Activated T-helper 17 cell treated with anti-CD3 and anti-CD28 coated beads, Interleukin-2, amount 50 U/mL, for 72 hours (primary cell): ENCODE measurements around the gene TRPM1. TPM values are rescaled to one million over a fixed set of nuclear protein-coding genes. Genes with fewer than 3 reads are reported as not detected.

Source experiments
- ATAC-seq: fragments of 150-1000 bp; cut with Tn5 transposase; replicated peaks from 2 replicates; pipeline ENCODE4 v1.10.0; 2021; ENCODE audit warnings: mild to moderate bottlenecking, moderate library complexity
- H3K27ac Mint-ChIP-seq: one replicate; pipeline ENCODE4 v1.8.0; 2022; ENCODE audit warnings: mixed read lengths
- H3K27me3 Mint-ChIP-seq: one replicate; pipeline ENCODE4 v1.8.0; 2022; ENCODE audit warnings: mixed read lengths
- H3K36me3 Mint-ChIP-seq: one replicate; pipeline ENCODE4 v1.8.0; 2022; ENCODE audit warnings: low read depth, mild to moderate bottlenecking, mixed read lengths
- H3K4me1 Mint-ChIP-seq: one replicate; pipeline ENCODE4 v1.8.0; 2022; ENCODE audit warnings: mixed read lengths
- H3K4me3 Mint-ChIP-seq: one replicate; pipeline ENCODE4 v1.8.0; 2022; ENCODE audit warnings: mild to moderate bottlenecking, mixed read lengths
- H3K9me3 Mint-ChIP-seq: one replicate; pipeline ENCODE4 v1.8.0; 2022; ENCODE audit warnings: mixed read lengths
- total RNA-seq, 2 donors: library from RNA; stranded (reverse); gene quantifications; one replicate each; pipeline ENCODE4 v1.2.3, GENCODE V29; 2022

TRPM1 gene
- total RNA-seq = not detected

- no peaks in the 10 kb centered on the region for H3K4me1 Mint-ChIP-seq
- H3K27ac Mint-ChIP-seq = no peak within 1 kb of the TSS
- ATAC-seq = no peak
- H3K27me3 Mint-ChIP-seq = no peaks in the 10 kb centered on the region
- H3K36me3 Mint-ChIP-seq = no peaks in the 10 kb centered on the region
- H3K9me3 Mint-ChIP-seq = no peaks in the 10 kb centered on the region
- H3K4me3 Mint-ChIP-seq = no peak within 1 kb of the TSS
Observed at GRCh38 chr15:31101262-31102038, at the start of gene TRPM1. TSS of gene TRPM1 (minus strand) at chr15:31101725. CDS start at chr15:31081355, 20,370 bp downstream.

- H3K27me3 Mint-ChIP-seq = no peaks in the 10 kb centered on the region
- H3K4me3 Mint-ChIP-seq = no peak overlapping the region
- no peak overlapping the region for H3K27ac Mint-ChIP-seq
- no peaks in the 10 kb centered on the region for H3K36me3 Mint-ChIP-seq
- H3K9me3 Mint-ChIP-seq = no peaks in the 10 kb centered on the region
- no peak for ATAC-seq
- no peaks in the 10 kb centered on the region for H3K4me1 Mint-ChIP-seq
Observed at GRCh38 chr15:31150732-31151231, 49.3 kb upstream of the TRPM1 start.

- Mint-ChIP-seq H3K27ac (no peak overlapping the region), H3K4me3 (no peak overlapping the region), H3K4me1 (no peaks in the 10 kb centered on the region), H3K9me3 (no peaks in the 10 kb centered on the region), H3K36me3 (no peaks in the 10 kb centered on the region), H3K27me3 (no peaks in the 10 kb centered on the region)
- no peak for ATAC-seq
Observed at GRCh38 chr15:31149987-31150386, 48.5 kb upstream of the TRPM1 start.

GRCh38 chr15:31149088-31149505, 47.6 kb upstream of the TRPM1 start:
- Mint-ChIP-seq H3K27me3 (no peaks in the 10 kb centered on the region), H3K4me3 (no peak overlapping the region), H3K4me1 (no peaks in the 10 kb centered on the region), H3K36me3 (no peaks in the 10 kb centered on the region), H3K27ac (no peak overlapping the region), H3K9me3 (no peaks in the 10 kb centered on the region)
- ATAC-seq = no peak

- Mint-ChIP-seq H3K27ac (no peak overlapping the region), H3K4me3 (no peak overlapping the region), H3K27me3 (no peaks in the 10 kb centered on the region), H3K9me3 (no peaks in the 10 kb centered on the region), H3K36me3 (no peaks in the 10 kb centered on the region), H3K4me1 (no peaks in the 10 kb centered on the region)
- ATAC-seq = no peak
Observed at GRCh38 chr15:31148297-31149087, 47.0 kb upstream of the TRPM1 start.

GRCh38 chr15:31147944-31148296, 46.4 kb upstream of the TRPM1 start:
- Mint-ChIP-seq H3K36me3 (no peaks in the 10 kb centered on the region), H3K27me3 (no peaks in the 10 kb centered on the region), H3K4me3 (no peak overlapping the region), H3K4me1 (no peaks in the 10 kb centered on the region), H3K9me3 (no peaks in the 10 kb centered on the region), H3K27ac (no peak overlapping the region)
- no peak for ATAC-seq

GRCh38 chr15:31147456-31147855, 45.9 kb upstream of the TRPM1 start:
- H3K4me3 Mint-ChIP-seq = no peak overlapping the region
- no peaks in the 10 kb centered on the region for H3K9me3 Mint-ChIP-seq
- H3K27me3 Mint-ChIP-seq = no peaks in the 10 kb centered on the region
- ATAC-seq = no peak
- no peaks in the 10 kb centered on the region for H3K36me3 Mint-ChIP-seq
- no peak overlapping the region for H3K27ac Mint-ChIP-seq
- no peaks in the 10 kb centered on the region for H3K4me1 Mint-ChIP-seq

- ATAC-seq = no peak
- Mint-ChIP-seq H3K27ac (no peak overlapping the region), H3K27me3 (no peaks in the 10 kb centered on the region), H3K4me3 (no peak overlapping the region), H3K4me1 (no peaks in the 10 kb centered on the region), H3K9me3 (no peaks in the 10 kb centered on the region), H3K36me3 (no peaks in the 10 kb centered on the region)
Observed at GRCh38 chr15:31145271-31145911, 43.9 kb upstream of the TRPM1 start.

- Mint-ChIP-seq H3K36me3 (no peaks in the 10 kb centered on the region), H3K4me3 (no peak overlapping the region), H3K9me3 (no peaks in the 10 kb centered on the region), H3K4me1 (peaks cover 3% of the 10 kb centered on the region), H3K27me3 (peaks cover 3% of the 10 kb centered on the region), H3K27ac (no peak overlapping the region)
- ATAC-seq = no peak
Observed at GRCh38 chr15:31141792-31142191, 40.3 kb upstream of the TRPM1 start.

GRCh38 chr15:31136607-31137328, 35.2 kb upstream of the TRPM1 start:
- no peak overlapping the region for H3K27ac Mint-ChIP-seq
- ATAC-seq = no peak
- H3K27me3 Mint-ChIP-seq = peaks cover 6% of the 10 kb centered on the region
- no peaks in the 10 kb centered on the region for H3K36me3 Mint-ChIP-seq
- H3K4me1 Mint-ChIP-seq = peaks cover 4% of the 10 kb centered on the region
- H3K4me3 Mint-ChIP-seq = no peak overlapping the region
- H3K9me3 Mint-ChIP-seq = no peaks in the 10 kb centered on the region

- Mint-ChIP-seq H3K9me3 (no peaks in the 10 kb centered on the region), H3K4me3 (no peak overlapping the region), H3K4me1 (peaks cover 4% of the 10 kb centered on the region), H3K27ac (no peak overlapping the region), H3K27me3 (peaks cover 9% of the 10 kb centered on the region), H3K36me3 (no peaks in the 10 kb centered on the region)
- ATAC-seq = no peak
Observed at GRCh38 chr15:31136016-31136415, 34.5 kb upstream of the TRPM1 start.

GRCh38 chr15:31135523-31135922, 34.0 kb upstream of the TRPM1 start:
- H3K27me3 Mint-ChIP-seq = peaks cover 9% of the 10 kb centered on the region

GRCh38 chr15:31133890-31134289, 32.4 kb upstream of the TRPM1 start:
- Mint-ChIP-seq H3K9me3 (no peaks in the 10 kb centered on the region), H3K4me1 (peaks cover 4% of the 10 kb centered on the region), H3K36me3 (no peaks in the 10 kb centered on the region), H3K4me3 (no peak overlapping the region), H3K27ac (no peak overlapping the region), H3K27me3 (peaks cover 9% of the 10 kb centered on the region)
- no peak for ATAC-seq

More at GRCh38 chr15:31135523-31135922, 34.0 kb upstream of the TRPM1 start:
- no peaks in the 10 kb centered on the region for H3K9me3 Mint-ChIP-seq
- no peak for ATAC-seq
- H3K4me3 Mint-ChIP-seq = no peak overlapping the region
- H3K27ac Mint-ChIP-seq = no peak overlapping the region
- H3K4me1 Mint-ChIP-seq = peaks cover 4% of the 10 kb centered on the region
- H3K36me3 Mint-ChIP-seq = no peaks in the 10 kb centered on the region

- no peak for ATAC-seq
- H3K4me1 Mint-ChIP-seq = peaks cover 2% of the 10 kb centered on the region
- H3K9me3 Mint-ChIP-seq = no peaks in the 10 kb centered on the region
- H3K27ac Mint-ChIP-seq = no peak overlapping the region
- H3K27me3 Mint-ChIP-seq = peaks cover 7% of the 10 kb centered on the region
- no peaks in the 10 kb centered on the region for H3K36me3 Mint-ChIP-seq
- H3K4me3 Mint-ChIP-seq = no peak overlapping the region
Observed at GRCh38 chr15:31131853-31132375, 30.4 kb upstream of the TRPM1 start.
